Peyer's patch (tissue), 4 donors: ENCODE data around the gene ISOC2. TPM values are rescaled to one million over a fixed set of nuclear protein-coding genes. Genes with fewer than 3 reads are reported as not detected.

ENCODE experiments used
- DNase-seq, 3 donors: peaks; one replicate each; pipeline ENCODE4 v3.0.0-alpha.2; 2017 to 2019
- H3K27ac ChIP-seq, 4 donors: fragments of 200-600 bp; sonication (generic); one replicate each; pipeline ENCODE4 v1.5.1; 2016 to 2019
- H3K27me3 ChIP-seq, 2 donors: fragments of 200-600 bp; sonication (generic); one replicate each; pipeline ENCODE4 v1.5.1; 2019
- H3K36me3 ChIP-seq, 3 donors: fragments of 200-600 bp; sonication (generic); one replicate each; pipeline ENCODE4 v1.5.1; 2016 to 2019
- H3K4me1 ChIP-seq, 4 donors: fragments of 200-600 bp; sonication (generic); one replicate each; pipeline ENCODE4 v1.5.1; 2016 to 2019
- H3K4me3 ChIP-seq, 4 donors: fragments of 200-600 bp; sonication (generic); 1 replicate in 3 of 4; 2 replicates in 1 of 4; pipeline ENCODE4 v1.5.1; 2016 to 2019; ENCODE audit warnings: mild to moderate bottlenecking in 1 of 4
- H3K9me3 ChIP-seq, 4 donors: fragments of 200-600 bp; sonication (generic); one replicate each; pipeline ENCODE4 v1.5.1; 2016 to 2019; ENCODE audit warnings: mild to moderate bottlenecking in 1 of 4
- CTCF ChIP-seq, 6 experiments: fragments of 450-650 bp in 4 of 6; fragments of 200-600 bp in 2 of 6; sonication (generic) in 1 of 6; IDR thresholded peaks; one replicate each; pipeline ENCODE4 v1.5.1; 2017 to 2019; ENCODE audit warnings: antibody characterized with exemption in 6 of 6, mild to moderate bottlenecking in 3 of 6, moderate library complexity in 1 of 6
- POLR2A ChIP-seq, 2 donors: fragments of 450-650 bp; IDR thresholded peaks; one replicate each; pipeline ENCODE4 v1.5.1; 2017; ENCODE audit warnings: antibody characterized with exemption in 2 of 2, mild to moderate bottlenecking in 2 of 2, moderate library complexity in 2 of 2
- total RNA-seq, 4 donors: library from RNA; depleted of rRNA; stranded (reverse); fragments of >200 nt; gene quantifications; one replicate each; pipeline ENCODE4 v1.1.0, GENCODE V29; 2016

The ISOC2 gene
- total RNA-seq, 4 donors from 2014 or later = 28.1 to 102 (median 60.0) TPM

- H3K27me3 ChIP-seq = peaks cover 0 to 21% of the 10 kb centered on the region in 2 donors
- H3K36me3 ChIP-seq = no peaks in the 10 kb centered on the region
- TF ChIP-seq POLR2A (IDR thresholded peaks at IDR 0.05) (no peak), CTCF (IDR thresholded peaks at IDR 0.05) (no peak)
- H3K27ac ChIP-seq = no peak overlapping the region
- H3K4me1 ChIP-seq = no peaks in the 10 kb centered on the region
- no peaks in the 10 kb centered on the region for H3K9me3 ChIP-seq
- no peak overlapping the region for H3K4me3 ChIP-seq
- DNase-seq = no peak
Observed at GRCh38 chr19:55434356-55434919, 27.0 kb downstream of the ISOC2 start.

GRCh38 chr19:55433292-55433691, 28.1 kb downstream of the ISOC2 start:
- no peak for DNase-seq
- Histone ChIP-seq H3K36me3 (no peaks in the 10 kb centered on the region), H3K4me1 (no peaks in the 10 kb centered on the region), H3K4me3 (no peak overlapping the region), H3K27me3 (peaks cover 0 to 21% of the 10 kb centered on the region in 2 donors), H3K27ac (no peak overlapping the region), H3K9me3 (no peaks in the 10 kb centered on the region)
- no peak for TF ChIP-seq POLR2A (IDR thresholded peaks at IDR 0.05)
- no peak for TF ChIP-seq CTCF (IDR thresholded peaks at IDR 0.05)

- H3K4me1 ChIP-seq = no peaks in the 10 kb centered on the region
- H3K9me3 ChIP-seq = no peaks in the 10 kb centered on the region
- H3K27ac ChIP-seq = no peak overlapping the region
- H3K4me3 ChIP-seq = no peak overlapping the region
- H3K36me3 ChIP-seq = no peaks in the 10 kb centered on the region
- TF ChIP-seq CTCF (IDR thresholded peaks at IDR 0.05) (no peak), POLR2A (IDR thresholded peaks at IDR 0.05) (no peak)
- DNase-seq = no peak
- peaks cover 0 to 13% of the 10 kb centered on the region in 2 donors for H3K27me3 ChIP-seq
Observed at GRCh38 chr19:55432241-55432959, 29.0 kb downstream of the ISOC2 start.

- Histone ChIP-seq H3K4me1 (no peaks in the 10 kb centered on the region), H3K9me3 (no peaks in the 10 kb centered on the region), H3K27ac (no peak overlapping the region), H3K36me3 (no peaks in the 10 kb centered on the region), H3K27me3 (peaks cover 0 to 11% of the 10 kb centered on the region in 2 donors), H3K4me3 (no peak overlapping the region)
- TF ChIP-seq CTCF (IDR thresholded peaks at IDR 0.05) = no peak
- no peak for TF ChIP-seq POLR2A (IDR thresholded peaks at IDR 0.05)
- no peak for DNase-seq
Observed at GRCh38 chr19:55431183-55431582, 30.3 kb downstream of the ISOC2 start.

GRCh38 chr19:55426042-55426441, 35.4 kb downstream of the ISOC2 start:
- no peak for DNase-seq
- TF ChIP-seq CTCF (IDR thresholded peaks at IDR 0.05) = no peak
- TF ChIP-seq POLR2A (IDR thresholded peaks at IDR 0.05) = no peak
- H3K27me3 ChIP-seq = no peaks in the 10 kb centered on the region
- no peaks in the 10 kb centered on the region for H3K4me1 ChIP-seq
- H3K4me3 ChIP-seq = no peak overlapping the region
- no peaks in the 10 kb centered on the region for H3K9me3 ChIP-seq
- H3K36me3 ChIP-seq = no peaks in the 10 kb centered on the region
- no peak overlapping the region for H3K27ac ChIP-seq
